Left ventricle myocardium inferior (tissue), 1 donor: ENCODE data around the gene ADAD1. TPM values are rescaled to one million over a fixed set of nuclear protein-coding genes. Genes with fewer than 3 reads are reported as not detected.

Source experiments
- DNase-seq: peaks from one replicate; pipeline ENCODE4 v3.0.0-alpha.2; 2020
- H3K27ac ChIP-seq: fragments of 200-600 bp; replicated peaks from 2 replicates; pipeline ENCODE4 v1.8.0; 2021
- H3K27me3 ChIP-seq: fragments of 200-600 bp; 2 replicates; pipeline ENCODE4 v1.8.0; 2021; ENCODE audit warnings: low read depth
- H3K36me3 ChIP-seq: fragments of 200-600 bp; 2 replicates; pipeline ENCODE4 v1.8.0; 2021
- H3K4me1 ChIP-seq: fragments of 200-600 bp; 2 replicates; pipeline ENCODE4 v1.8.0; 2021
- H3K4me3 ChIP-seq: fragments of 200-600 bp; 2 replicates; pipeline ENCODE4 v1.8.0; 2021; ENCODE audit warnings: mild to moderate bottlenecking, moderate library complexity
- H3K9me3 ChIP-seq: fragments of 200-600 bp; replicated peaks from 2 replicates; pipeline ENCODE4 v1.8.0; 2021
- intact Hi-C: fragments of 100-400 bp; cut with micrococcal nuclease; formaldehyde crosslinking; loops from one replicate; pipeline ENCODE4 v1.11.0; 2022
- long read RNA-seq: library from polyadenylated mRNA; unstranded; transcript quantifications from one replicate; pipeline ENCODE4 v2.0.0, GENCODE V29; 2021
- total RNA-seq: library from RNA; stranded (reverse); fragmentation: NEBNext Ultra II Directional; extraction: Animal tissue kit (Norgen Biotek cat#: 25700); gene quantifications from one replicate; pipeline ENCODE4 v1.2.1, GENCODE V29; 2021
- TF ChIP-seq, protein P1 (sequence below): fragments of 200-600 bp; IDR thresholded peaks from 2 replicates; pipeline ENCODE4 v1.8.0; 2021; ENCODE audit warnings: antibody characterized with exemption, mild to moderate bottlenecking, borderline replicate concordance
- donor health status: DM: no; HTN: yes; CAD: no; lungs with severe emphysema.

The ADAD1 gene
- total RNA-seq: not detected
- long read RNA-seq: 0 reads

DNA sequence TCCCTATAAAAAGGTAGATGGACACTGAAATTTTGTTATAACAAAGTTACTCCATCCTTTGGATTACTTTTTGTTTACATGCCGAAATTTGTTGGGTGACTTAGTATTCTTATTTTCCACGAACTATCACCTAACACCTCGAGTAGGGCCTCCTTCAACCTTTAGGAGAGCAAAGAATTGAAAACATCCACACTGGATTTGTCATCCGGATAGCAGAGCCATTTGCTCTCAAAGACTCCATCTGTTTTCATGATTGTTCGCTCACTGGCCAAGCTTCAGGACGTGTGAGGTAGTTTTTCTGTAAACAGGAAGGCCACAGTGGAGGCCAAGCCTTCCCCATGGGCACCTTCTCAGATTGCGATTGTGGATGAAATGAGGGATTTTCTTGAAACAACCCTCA, at the start of gene ADAD1:
Gene ADAD1, plus strand, starts transcription at position 301 of the 400 bp plus-strand sequence. CDS start 1,059 bp downstream, outside the sequence.
- TF ChIP-seq, protein P1, sequence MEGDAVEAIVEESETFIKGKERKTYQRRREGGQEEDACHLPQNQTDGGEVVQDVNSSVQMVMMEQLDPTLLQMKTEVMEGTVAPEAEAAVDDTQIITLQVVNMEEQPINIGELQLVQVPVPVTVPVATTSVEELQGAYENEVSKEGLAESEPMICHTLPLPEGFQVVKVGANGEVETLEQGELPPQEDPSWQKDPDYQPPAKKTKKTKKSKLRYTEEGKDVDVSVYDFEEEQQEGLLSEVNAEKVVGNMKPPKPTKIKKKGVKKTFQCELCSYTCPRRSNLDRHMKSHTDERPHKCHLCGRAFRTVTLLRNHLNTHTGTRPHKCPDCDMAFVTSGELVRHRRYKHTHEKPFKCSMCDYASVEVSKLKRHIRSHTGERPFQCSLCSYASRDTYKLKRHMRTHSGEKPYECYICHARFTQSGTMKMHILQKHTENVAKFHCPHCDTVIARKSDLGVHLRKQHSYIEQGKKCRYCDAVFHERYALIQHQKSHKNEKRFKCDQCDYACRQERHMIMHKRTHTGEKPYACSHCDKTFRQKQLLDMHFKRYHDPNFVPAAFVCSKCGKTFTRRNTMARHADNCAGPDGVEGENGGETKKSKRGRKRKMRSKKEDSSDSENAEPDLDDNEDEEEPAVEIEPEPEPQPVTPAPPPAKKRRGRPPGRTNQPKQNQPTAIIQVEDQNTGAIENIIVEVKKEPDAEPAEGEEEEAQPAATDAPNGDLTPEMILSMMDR: no peak
- intact Hi-C loops: no loop called here
- no peak for DNase-seq
- Histone ChIP-seq H3K36me3 (no peaks in the 10 kb centered on the region), H3K27me3 (no peaks in the 10 kb centered on the region), H3K4me1 (no peaks in the 10 kb centered on the region), H3K4me3 (no peak within 1 kb of the TSS), H3K9me3 (peaks cover 8% of the 10 kb centered on the region), H3K27ac (no peak within 1 kb of the TSS)

DNA sequence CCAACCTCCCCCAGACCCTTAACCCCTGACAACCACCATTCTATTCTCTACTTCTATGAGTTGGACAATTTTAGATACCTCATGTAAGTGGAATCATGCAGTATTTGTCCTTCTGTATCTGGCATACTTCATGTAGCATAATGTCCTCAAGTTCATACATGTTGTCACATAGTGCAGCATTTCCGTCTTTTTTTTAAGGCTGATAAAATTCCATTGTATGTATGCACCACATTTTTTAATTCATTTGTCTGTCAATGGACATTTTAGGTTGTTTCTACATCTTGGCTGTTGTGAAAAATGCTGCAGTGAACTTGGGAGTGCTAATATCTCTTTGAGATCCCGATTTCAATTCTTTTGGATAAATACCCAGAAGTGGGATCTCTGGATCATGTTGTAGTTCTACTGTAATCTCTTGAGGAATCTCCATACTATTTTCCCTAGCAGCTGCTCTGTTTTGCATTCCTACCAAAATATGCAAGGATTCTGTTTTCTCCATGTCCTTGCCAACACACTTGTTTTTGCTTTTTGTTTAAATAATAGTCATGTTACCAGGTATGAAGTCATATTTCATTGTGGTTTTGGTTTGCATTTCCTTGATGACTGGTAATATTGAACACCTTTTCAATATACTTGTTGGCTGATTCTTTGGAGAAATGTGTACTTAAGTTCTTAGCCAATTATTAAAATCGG, 48.8 kb upstream of the ADAD1 start:
- intact Hi-C loops: no loop called here
- H3K36me3 ChIP-seq: peaks cover 69% of the 10 kb centered on the region

DNA sequence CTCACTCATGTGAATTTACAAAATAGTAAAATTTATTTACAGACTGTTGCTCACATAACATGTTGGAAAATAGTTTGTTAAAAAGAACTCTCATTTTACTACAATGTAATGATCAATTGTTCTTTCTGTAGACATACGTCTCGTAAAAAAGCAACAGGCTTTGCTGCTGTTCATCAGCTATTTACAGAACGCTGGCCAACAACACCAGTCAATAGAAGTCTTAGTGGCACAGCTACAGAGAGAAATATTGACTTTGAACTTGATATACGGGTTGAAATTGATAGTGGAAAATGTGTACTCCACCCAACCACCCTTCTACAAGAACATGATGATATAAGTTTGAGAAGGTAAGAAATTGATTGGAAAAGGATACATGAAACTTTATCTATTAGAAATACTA, 47.6 kb upstream of the ADAD1 start:
- H3K27ac ChIP-seq: no peak overlapping the region
- no peak overlapping the region for H3K4me3 ChIP-seq
- H3K36me3 ChIP-seq: peaks cover 76% of the 10 kb centered on the region
- no peaks in the 10 kb centered on the region for H3K9me3 ChIP-seq
- TF ChIP-seq, protein P1: no peak
- intact Hi-C loops: no loop called here
- H3K4me1 ChIP-seq: no peaks in the 10 kb centered on the region
- H3K27me3 ChIP-seq: no peaks in the 10 kb centered on the region
- no peak for DNase-seq

More for the DNA sequence above, 48.8 kb upstream of the ADAD1 start:
- Histone ChIP-seq H3K4me3 (no peak overlapping the region), H3K4me1 (no peaks in the 10 kb centered on the region), H3K27me3 (no peaks in the 10 kb centered on the region), H3K9me3 (no peaks in the 10 kb centered on the region), H3K27ac (no peak overlapping the region)
- TF ChIP-seq, protein P1: no peak
- no peak for DNase-seq

DNA sequence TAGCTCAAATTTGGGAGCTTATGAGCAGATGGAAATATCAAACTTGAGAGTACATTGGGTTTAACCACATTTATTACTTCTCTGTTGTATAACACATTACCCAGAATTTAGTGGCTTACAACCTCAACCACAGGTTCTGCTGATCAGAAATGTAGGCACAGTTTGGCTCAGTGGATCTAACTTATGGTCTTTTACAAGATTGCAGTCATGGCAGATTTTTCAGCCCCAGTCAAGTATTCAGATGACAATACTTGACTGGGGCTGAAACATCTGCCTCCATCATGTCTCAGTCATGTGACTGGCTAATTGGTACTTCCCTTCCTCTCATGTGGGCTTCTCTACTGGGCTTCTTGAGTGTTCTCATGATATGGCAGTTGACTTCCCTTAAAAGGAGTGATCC, 44.0 kb upstream of the ADAD1 start:
- Histone ChIP-seq H3K27me3 (no peaks in the 10 kb centered on the region), H3K27ac (no peak overlapping the region), H3K4me1 (peaks cover 6% of the 10 kb centered on the region), H3K4me3 (no peak overlapping the region), H3K9me3 (no peaks in the 10 kb centered on the region), H3K36me3 (peaks cover 82% of the 10 kb centered on the region)
- no peak for DNase-seq
- intact Hi-C loops: no loop called here
- TF ChIP-seq, protein P1: no peak

DNA sequence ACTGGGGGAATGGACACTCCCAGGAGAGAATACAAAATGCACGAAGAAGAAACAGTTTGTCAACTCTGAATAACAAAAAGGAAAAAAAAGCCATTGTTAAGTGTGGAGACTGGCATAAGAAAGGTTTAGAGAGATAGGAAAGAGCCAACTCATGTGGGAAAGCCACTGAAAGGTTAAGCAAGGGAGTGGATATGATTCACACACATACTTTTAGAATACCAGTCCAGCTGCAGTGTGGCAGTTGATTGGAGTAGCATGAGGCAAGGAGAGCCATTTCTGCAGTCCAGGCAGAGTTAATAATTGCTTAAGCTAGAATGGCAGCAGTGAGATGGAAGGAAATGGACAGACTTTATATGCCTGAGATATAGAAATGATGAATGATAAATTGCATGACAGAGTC, 36.9 kb upstream of the ADAD1 start:
- Histone ChIP-seq H3K4me3 (no peak overlapping the region), H3K27me3 (no peaks in the 10 kb centered on the region), H3K9me3 (no peaks in the 10 kb centered on the region), H3K27ac (no peak overlapping the region), H3K4me1 (peaks cover 6% of the 10 kb centered on the region), H3K36me3 (peaks cover 63% of the 10 kb centered on the region)
- DNase-seq: no peak
- intact Hi-C loops: no loop called here
- TF ChIP-seq, protein P1: no peak
